GM12864 (cell line): ENCODE measurements around the gene FTCD.

Experiments
- DNase-seq: peaks from one replicate; pipeline ENCODE4 v3.0.0-alpha.2; 2011; ENCODE audit warnings: low read depth
- H3K4me3 ChIP-seq: 2 replicates; pipeline ENCODE4 v1.5.1; 2011; ENCODE audit warnings: mild to moderate bottlenecking, low read depth, low read length, control low read depth
- TF ChIP-seq, protein P1 (sequence below): IDR thresholded peaks from 2 replicates; pipeline ENCODE4 v1.5.1; 2011; ENCODE audit warnings: low read depth, mild to moderate bottlenecking, moderate library complexity, low read length, control low read depth, inconsistent platforms; ENCODE audit errors: missing control alignments

The FTCD gene

DNA sequence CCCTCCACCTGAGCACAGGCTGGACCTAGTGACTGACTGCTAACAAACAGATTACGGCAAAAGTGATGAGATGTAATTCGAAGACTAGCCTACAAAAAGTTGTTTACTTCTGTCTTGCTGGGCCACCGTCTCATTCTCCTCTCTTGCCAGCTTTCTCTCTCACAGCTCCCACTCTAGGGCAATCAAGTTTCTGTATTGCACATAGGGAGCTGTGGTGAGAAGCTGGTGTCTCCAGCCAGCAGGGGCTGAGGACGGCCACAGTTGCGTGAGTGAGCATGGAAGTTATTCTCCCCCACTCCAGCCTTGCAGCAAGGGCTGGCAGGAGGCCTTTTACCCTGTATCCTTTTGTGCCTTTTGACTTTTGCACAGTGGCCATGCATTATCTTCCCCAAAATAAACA, 66.1 kb downstream of the FTCD start:
- no peak for DNase-seq
- H3K4me3 ChIP-seq, result no peak overlapping the region
- TF ChIP-seq, protein P1, sequence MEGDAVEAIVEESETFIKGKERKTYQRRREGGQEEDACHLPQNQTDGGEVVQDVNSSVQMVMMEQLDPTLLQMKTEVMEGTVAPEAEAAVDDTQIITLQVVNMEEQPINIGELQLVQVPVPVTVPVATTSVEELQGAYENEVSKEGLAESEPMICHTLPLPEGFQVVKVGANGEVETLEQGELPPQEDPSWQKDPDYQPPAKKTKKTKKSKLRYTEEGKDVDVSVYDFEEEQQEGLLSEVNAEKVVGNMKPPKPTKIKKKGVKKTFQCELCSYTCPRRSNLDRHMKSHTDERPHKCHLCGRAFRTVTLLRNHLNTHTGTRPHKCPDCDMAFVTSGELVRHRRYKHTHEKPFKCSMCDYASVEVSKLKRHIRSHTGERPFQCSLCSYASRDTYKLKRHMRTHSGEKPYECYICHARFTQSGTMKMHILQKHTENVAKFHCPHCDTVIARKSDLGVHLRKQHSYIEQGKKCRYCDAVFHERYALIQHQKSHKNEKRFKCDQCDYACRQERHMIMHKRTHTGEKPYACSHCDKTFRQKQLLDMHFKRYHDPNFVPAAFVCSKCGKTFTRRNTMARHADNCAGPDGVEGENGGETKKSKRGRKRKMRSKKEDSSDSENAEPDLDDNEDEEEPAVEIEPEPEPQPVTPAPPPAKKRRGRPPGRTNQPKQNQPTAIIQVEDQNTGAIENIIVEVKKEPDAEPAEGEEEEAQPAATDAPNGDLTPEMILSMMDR, result no peak

DNA sequence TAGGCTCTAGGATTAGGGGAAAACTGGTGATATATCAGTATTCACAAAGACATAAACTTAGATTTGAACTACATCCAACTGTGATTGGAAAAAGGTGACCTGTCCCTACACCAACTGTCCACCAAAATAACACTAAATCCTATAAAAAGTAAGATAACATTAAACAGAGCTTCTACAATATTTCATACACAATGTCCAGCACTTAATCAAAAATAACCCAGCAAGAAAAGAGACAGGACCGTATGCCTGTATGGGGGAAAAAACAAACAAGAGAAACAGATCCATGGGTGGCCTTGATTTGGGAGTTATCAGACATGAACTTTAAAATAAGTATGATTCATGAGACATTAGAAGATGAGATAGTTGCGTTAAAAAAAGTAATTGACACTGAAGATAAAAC, 67.2 kb downstream of the FTCD start:
- DNase-seq, result no peak
- TF ChIP-seq, protein P1, result no peak
- H3K4me3 ChIP-seq, result no peak overlapping the region

DNA sequence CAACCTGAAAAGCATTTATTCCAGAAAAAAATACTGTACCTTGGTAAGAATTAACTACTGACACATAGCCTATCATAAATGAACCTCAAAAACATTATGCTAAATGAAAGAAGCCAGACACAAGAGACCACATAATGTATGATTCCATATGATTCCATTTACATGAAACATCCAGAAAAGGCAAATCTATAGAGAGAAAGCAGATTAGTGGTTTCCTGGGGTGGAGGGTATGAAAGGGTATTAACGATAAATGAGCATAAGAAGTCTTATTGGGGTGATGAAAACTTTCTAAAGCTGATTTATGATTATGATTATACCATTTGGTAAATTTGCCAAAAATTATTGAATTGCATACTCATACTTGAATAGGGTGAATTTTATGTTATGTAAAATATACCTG, 67.7 kb downstream of the FTCD start:
- DNase-seq, result no peak
- H3K4me3 ChIP-seq, result no peak overlapping the region
- TF ChIP-seq, protein P1, result no peak
